Left renal cortex interstitium (tissue), 4 donors: ENCODE measurements around the gene EYA2. TPM values are rescaled to one million over a fixed set of nuclear protein-coding genes. Genes with fewer than 3 reads are reported as not detected.
"Not testable (repeated sequence)": the region's sequence is repeated elsewhere in the genome, so short reads cannot be mapped to it uniquely, and the experiment has no call there.

Source experiments
- DNase-seq, 4 donors: peaks; one replicate each; pipeline ENCODE4 v3.0.0-alpha.2; 2013; ENCODE audit warnings: low read depth in 4 of 4, low spot score in 2 of 4, missing footprints in 1 of 4
- polyA plus RNA-seq, 4 donors: library from polyadenylated mRNA; unstranded; fragments of 120-200 nt; gene quantifications; one replicate each; pipeline ENCODE4 v1.2.1, GENCODE V29; 2013; ENCODE audit not compliant: insufficient read length in 4 of 4

Gene EYA2
- polyA plus RNA-seq, 4 donors, result 0.49 to 1.8 (median 0.69) TPM

DNA sequence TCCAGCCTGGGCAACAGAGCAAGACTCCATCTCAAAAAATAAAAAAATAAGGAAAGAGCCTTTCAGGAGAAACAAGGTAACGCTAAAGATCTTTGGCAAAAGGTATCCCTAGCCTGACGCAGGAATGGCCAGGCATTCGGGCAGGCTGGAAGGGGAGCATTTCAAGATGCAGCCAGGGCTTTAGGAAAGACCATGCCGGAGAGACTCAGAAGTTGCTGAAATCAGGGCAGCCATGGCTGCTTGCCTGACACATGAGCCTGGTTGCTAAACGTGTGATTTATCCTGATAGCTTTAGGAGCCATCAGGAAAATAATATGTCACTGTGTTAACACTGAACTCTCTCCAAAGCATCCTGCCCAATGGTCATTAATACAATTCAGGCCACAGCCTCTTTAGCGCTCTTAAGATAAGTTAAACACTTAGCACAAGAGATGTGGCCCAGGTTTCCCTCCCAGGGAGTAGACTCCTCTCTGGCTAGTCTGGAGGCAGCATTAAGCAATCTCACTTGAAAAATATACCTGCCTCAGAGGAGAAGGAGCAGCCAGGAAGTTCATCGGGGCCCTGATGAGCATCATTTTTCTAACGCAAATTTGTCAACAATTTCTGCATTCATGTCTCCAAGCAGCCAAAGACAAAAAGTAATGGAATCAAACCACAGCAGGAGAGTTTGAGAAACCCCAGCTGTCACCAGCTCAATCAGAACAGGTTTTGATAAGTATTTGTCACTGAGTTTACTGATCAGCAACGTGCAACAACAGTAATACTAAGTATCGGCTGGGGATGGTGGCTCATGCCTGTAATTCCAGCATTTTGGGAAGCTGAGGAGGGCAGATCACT, 261.9 kb downstream of the EYA2 start:
- DNase-seq, result no peak

DNA sequence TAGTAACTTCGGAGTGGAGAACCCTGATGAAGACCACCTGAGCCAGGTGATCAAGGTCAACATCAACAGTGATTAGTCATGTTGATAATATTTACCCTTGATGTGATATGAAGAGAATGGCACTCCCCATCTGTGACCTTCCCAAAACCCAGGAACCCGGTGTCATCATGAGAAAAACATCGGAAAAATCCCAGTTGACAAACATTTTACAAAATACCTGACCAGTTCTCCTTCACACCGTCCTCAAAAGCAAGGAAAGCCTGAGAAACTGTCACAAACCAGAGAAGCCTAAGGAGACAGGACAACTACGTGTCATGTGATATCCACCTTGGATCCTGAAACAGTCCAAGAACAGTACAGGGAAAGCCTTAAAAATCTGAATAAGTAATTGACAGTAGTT, 264.5 kb downstream of the EYA2 start:
- no peak for DNase-seq

DNA sequence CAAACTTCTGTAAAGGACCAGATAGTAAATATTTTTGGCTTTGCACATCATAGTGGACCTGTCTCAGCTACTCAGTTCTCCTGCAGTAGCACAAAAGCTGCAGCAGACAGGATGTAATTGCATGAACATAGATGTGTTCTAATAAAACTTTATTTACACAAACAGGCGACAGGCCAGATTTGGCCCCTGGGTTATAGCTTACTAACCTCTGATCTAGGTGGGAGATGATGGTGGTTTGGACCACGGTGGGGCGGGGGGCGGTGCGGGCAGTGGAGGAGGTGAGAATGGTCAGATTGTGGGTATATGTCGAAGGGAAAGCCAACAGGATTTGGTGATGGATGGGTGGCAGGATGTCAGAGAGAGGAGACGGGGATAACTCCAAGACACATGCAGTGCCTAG, 265.6 kb downstream of the EYA2 start:
- DNase-seq, result no peak

DNA sequence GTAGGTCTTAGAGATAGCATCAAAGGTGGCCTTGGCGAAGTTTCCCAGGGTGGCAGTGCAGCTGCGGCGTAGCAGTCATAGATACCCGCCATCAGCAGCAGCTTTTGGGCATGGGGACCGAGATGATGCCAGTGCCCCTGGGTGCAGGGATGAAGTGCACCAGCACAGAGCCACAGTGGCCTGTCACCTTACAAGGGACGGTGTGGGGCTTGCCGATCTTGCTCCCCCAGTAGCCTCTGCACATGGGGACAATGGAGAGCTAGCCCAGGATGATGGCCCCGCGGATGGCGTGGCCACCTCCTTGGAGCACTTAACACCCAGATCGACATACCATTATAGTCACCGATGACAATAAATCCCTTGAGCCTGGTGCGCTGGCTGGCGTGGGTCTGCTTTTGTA, 266.3 kb downstream of the EYA2 start:
- DNase-seq, result no peak

DNA sequence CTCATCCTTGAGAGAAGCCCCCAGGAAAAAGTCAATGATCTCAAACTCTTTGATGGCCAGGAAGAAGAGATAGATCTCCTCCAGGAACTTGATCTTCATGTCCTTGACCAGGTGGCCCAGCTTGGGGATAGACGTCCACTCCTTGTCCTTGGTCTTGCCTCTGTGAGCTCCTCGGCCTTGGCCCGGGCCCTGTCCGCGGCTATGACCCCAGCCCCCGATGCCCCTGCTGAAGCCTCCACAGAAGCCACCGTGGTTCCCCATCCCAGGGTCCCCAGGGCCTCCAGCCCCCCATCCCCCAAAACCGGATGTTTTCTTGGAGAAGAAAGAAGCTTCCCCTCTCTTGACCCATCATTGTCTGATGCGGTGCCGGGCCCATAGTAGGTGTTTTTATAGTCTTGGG, 266.8 kb downstream of the EYA2 start:
- no peak for DNase-seq

DNA sequence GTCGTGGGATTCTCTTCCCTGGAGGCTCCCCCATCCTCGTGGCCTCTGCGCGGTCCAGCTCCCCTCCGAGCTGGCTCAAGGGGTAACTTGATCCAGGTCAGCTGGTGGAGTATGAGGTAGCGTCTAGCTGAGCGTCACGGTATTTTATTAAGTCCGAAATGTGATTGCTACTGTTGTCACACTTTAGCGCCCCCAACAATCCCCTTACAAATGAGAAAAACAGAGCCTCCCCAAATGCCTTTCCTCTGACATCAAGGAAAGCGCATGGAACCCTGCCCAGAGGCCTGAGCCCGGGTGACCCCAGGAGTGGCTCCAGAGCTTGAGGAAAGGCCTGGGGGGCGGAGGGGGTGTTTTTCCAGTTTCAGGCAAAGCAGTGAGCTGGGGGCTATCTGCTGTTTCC, 269.5 kb downstream of the EYA2 start:
- DNase-seq, result peak; percentile 55 to 86 (median 76)

DNA sequence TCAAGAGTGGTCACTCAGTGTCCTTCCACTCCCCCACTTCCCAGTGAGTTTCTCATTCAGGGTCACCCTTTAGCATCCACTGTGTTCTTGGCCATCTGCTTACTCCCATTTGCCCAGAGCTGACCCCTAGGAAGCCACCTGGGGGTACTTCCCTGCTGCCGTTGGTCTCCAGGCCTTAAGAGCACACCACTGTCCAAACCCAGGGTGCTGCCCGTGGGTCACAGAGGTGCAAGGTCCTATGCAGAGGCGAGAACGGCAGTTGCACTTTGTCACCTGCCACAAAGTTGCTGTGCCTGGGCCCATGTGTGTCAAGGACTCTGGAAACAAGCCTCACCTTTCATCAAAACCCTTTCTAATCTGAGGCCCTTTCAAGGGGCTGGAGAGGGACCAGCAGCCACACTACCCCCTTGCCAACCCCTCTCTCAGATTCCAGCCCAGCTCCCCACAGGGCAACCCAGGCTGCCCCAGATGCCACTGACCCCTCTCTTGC, 270.8 kb downstream of the EYA2 start:
- DNase-seq, result no peak

DNA sequence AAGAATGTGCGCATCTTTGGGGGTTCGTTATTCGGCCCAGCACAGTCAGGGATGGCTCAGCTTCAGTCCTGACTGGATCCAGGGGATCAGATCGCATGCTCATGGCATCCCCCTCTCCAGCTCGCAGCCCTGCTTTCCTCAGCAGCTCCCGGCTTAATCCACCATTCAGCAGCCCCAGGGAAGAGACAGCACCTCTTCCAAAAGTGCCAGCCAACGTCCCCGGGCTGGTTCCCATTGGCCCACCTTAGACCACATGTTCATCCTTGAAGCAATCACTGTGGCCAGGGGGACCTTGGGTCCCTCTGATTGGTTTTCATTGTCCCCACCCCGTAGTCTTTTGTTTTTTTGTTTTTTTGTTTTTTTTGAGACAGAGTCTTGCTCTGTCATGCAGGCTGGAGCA, 273.2 kb downstream of the EYA2 start:
- DNase-seq, result no peak

DNA sequence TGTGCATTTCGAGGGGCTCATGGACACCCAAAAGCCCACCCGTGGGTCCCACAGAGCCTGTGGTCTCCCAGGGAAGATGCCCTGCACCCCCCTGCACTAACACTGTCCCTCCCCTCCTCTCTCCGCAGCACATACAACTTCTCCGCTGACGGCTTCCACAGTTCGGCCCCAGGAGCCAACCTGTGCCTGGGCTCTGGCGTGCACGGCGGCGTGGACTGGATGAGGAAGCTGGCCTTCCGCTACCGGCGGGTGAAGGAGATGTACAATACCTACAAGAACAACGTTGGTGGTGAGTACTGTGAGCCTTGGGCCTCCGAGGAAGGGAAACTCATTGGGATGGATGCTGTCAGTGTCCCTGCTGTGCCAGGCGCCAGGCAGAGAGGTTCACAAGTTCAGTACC, 277.9 kb downstream of the EYA2 start:
- no peak for DNase-seq

DNA sequence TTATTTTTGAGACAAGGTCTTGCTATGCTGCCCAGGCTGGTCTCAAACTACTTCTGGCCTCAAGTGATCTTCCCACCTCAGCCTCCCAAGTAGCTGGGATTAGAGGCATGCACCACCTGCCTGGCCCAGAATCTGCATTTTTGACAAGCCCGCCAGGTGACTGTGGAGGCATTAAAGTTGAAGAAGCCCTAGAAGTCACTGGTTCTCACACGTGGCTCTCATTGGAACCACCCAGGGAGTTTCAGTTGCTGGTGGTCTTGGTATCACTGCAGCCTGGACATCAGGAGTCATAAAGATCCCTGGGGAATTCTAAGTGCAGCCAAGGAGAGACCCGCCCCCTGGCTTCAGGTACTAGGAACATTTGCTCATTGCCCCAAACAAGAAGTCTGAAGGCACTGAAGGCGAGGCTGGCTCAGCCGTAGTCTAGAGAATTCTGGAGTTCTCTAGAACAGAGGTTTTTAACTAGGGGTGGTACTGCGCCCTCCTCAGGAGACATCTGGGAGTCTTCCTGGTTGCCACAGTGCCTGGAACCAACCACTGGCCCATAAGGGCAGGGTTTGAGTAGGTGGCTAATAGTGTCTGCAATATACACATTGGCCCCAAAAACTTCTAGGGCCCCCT, 279.1 kb downstream of the EYA2 start:
- no peak for DNase-seq

DNA sequence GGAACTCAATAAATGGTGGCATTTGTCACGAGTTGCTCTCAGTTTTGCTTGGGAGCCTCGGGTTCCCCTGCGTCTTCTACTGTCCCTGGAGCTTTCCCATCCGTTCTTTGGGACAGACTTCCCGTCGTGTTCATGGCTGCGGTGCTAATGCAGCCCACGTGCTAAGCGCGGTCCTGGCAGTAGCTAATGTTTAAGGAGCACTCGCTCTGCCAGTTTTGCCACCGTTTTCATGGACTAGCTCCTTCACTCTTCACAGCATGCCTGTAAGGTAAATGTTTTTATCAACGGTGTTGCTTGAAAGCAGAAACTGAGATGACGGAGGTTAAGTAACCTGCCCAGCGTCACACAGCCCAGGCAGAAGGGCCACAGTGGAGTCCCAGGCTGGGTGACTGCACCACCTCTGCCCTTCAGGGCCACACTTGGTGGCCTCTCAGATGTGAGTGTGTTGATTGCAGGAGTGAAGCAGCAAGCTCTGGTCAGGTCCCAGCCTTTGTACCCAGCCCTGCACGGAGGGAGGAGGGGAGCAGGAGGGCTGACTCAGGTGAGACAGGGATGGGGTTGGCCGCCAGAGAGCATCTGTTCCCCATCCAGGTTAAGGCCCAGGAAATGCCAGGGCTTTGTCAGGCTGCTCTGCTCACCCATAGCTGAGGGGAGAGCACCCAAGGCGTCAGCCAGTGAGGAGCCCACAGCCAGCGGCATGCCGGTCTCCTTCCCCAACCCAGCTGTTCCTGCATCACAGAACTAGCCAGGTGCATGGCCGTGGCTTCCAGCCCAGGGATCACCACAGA, 280.0 kb downstream of the EYA2 start:
- DNase-seq, result no peak

DNA sequence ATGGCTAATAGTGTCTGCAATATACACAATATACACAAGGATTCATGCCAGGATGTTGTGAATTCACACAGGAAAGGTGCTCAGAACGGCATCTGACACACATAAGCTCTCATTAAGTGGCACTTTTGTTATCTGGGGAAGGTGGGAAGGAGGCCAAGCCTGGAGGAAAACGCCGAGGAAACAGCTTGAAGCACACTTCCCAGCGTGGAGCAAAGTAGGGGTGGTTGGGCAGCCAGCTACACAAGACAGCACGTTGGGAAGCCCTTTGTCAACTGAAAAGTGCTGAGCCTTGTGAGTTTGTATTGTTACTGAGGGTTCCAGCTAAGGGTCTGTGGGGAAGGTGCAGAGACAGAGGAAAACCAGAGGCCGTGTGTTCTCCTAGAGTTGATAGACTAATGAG, 280.9 kb downstream of the EYA2 start:
- DNase-seq, result no peak

DNA sequence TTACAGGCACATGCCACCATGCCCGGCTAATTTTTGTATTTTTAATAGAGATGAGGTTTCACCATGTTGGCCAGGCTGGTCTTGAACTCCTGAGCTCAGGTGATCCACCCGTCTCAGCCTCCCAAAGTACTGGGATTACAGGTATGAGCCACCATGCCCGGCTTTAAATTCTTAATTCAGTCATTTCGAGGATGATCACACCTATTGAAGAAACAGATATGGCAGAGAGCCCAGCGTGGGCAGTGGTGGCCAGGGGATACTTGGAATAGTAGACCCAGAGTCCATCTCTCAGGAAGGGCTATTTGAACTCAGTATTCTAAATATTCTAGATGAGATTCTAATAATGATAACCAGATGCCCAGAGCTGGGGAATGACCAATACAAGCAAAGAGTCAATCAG, 281.6 kb downstream of the EYA2 start:
- not testable (repeated sequence) for DNase-seq

DNA sequence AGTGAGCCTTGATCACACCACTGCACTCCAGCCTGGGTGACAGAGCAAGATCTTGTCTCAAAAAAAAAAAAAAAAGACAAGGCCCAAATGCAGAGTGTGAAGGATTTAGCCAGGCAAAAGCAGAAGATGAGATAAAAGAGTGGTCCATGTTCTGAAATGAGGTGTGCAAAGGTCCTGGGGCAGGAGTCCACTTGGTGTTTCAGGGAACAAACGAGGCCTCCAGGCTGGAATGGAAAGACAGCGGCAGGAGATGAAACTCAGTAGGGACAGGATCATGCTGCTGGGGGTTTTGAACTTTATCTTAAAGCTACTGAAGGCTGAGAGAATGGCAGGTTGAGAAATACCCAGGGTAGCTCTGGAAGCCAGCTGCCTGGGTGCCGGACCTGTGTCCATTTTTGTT, 283.6 kb downstream of the EYA2 start:
- DNase-seq, result no peak

DNA sequence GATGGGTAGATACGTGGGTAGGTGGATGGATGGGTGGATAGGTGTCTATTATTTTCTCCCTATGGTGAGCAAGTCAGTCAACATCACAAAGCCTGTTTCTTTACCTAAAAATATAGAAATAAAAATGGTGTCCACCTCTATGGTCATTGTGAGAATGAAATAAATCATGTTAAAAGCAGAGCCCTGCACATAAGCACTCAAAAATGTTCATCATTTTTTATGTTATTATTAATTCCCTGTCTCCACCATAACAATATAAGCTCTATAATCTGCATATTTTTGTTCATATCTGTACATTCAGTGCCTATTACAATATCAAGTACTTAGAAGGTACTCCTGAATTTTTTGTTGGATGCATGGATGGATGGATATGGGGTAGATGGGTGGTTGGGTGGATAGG, 284.2 kb downstream of the EYA2 start:
- no peak for DNase-seq

DNA sequence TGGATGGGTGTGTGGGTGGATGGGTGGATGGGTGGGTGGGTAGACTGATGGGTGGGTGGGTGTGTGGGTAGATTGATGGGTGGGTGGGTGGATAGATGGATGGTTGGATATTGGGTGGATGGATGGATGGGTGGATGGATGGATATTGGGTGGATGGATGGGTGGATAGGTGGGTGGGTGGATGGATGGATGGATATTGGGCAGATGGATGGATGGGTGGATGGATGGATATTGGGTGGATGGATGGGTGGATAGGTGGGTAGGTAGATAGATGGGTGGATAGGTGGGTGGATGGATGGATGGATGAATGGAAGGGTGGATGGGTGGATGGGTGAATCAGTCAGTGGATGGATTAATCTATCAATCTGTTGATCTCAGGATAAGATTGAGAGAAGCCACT, 284.6 kb downstream of the EYA2 start:
- no peak for DNase-seq

DNA sequence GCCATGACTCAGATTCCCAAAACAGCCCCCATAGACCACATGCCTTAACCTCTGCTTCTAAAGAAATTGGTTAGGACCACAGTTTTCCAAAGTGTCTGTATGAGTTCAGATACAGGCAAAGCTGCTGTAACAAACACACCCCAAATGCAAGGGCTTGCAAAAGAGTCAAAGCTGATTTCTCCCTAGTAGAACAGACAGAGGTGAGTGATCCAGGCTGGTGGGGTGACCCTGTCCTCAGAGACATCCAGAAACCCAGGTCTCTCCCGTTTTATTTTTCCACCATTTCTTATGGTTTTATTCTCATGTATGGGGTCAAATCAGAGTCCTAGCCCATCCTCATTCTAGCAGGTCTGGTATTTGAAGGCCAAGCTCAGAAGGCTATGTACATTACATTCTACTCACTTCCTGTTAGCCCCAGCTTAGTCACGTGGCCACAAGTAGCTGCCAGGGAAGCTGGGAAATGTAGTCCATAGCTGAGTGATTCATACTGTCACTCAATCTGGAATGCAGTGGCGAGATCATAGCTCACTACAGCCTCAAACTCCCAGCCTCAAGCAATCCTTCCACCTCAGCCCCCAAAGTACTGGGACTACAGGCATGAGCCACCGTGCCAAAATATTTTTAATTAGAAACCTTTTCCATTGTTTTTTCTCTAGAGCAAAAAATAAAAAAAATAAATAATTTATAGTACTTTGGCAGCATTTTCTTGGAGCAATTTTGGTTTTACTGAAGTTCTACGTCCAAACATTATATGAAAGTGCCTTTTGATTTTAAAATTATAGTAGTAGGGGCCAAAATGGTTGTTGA, 286.6 kb downstream of the EYA2 start:
- no peak for DNase-seq

DNA sequence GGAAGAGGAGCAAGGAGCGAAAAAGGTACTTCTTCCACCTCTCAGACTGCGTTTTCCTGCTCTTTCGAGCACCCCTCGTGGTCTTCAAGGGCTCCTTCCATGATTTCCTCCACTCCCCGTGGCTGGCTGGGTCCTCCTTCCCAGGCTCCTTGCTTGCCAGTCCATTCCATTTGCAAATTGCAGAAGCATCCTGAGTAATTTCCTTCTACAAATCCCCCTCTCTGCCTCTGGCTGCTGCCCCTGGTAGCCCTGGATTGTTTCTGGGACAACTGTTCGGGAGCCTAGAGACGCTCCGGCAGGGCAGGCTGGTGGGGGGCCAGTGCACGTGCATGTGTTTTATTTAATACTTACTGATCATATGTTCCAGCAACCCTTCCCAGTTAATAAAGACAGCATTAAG, 288.7 kb downstream of the EYA2 start:
- no peak for DNase-seq

DNA sequence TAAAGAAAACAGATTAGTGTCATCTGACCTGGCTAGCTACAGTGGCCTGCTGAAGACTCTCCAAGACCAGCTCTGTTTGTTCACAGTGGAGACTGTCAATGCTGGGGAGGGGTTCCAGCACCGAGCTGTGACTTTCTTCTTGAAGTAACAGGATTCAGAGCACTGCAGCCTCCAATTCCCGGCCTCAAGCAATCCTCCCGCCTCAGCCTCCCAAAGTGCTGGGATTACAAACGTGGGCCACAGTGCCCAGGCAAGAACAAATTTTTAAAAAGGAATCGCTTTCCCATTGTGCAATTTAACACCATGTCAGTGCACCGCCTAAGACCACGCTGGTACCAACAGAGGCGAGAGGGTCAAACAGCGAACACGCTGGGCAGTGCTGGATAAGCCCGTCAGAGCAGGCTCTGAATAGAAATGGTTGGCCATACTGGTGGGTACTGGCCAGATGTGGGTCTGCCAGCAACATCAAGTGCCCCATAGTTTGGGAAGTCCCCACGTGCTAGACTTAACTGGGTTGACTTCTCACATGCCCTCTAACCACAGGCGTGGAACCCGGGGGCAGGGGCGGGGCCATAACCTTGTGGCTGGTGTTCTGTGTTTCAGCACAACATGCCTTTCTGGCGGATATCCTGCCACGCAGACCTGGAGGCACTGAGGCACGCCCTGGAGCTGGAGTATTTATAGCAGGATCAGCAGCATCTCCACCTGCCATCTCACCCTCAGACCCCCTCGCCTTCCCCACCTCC, 293.0 kb downstream of the EYA2 start:
- no peak for DNase-seq

DNA sequence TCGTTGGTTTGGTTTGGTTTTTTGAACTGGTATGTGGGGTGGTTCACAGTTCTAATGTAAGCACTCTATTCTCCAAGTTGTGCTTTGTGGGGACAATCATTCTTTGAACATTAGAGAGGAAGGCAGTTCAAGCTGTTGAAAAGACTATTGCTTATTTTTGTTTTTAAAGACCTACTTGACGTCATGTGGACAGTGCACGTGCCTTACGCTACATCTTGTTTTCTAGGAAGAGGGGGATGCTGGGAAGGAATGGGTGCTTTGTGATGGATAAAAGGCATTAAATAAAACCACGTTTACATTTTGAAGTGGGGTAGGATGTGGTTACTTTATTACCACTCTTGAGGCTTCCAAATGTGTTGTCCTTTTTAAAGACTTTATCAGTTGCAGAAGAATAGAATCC, 293.9 kb downstream of the EYA2 start:
- no peak for DNase-seq
